Fibroblast of skin of right biceps (primary cell): Measurements from ENCODE around the gene TCP11.
A peak's percentile ranks its signal among the peaks of the same experiment; 100 is the strongest.

Experiments
- DNase-seq: peaks from one replicate; pipeline ENCODE4 v3.0.0-alpha.2; 2013

The TCP11 gene

DNA sequence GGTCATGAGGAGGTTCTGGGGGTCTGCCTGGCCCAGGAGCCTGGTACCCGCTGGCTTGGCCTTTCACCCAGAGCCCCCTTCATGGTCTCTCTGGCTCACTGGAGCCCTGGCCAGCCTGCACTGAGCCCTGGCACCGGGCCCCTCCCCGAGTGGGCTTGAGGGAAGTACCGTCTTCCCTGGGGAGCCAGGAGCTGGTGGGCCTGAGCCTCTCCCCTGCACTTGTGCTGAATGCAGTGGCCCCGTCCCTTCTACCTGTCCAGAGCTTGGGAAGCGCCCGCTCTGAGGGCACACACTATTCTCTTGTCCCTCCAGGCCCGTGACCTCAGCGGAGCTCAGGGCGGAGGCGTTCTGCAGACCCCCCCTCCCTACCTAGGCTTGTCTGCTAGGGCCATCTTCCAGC lies 62.2 kb downstream of the TCP11 start:
- DNase-seq, result no peak

DNA sequence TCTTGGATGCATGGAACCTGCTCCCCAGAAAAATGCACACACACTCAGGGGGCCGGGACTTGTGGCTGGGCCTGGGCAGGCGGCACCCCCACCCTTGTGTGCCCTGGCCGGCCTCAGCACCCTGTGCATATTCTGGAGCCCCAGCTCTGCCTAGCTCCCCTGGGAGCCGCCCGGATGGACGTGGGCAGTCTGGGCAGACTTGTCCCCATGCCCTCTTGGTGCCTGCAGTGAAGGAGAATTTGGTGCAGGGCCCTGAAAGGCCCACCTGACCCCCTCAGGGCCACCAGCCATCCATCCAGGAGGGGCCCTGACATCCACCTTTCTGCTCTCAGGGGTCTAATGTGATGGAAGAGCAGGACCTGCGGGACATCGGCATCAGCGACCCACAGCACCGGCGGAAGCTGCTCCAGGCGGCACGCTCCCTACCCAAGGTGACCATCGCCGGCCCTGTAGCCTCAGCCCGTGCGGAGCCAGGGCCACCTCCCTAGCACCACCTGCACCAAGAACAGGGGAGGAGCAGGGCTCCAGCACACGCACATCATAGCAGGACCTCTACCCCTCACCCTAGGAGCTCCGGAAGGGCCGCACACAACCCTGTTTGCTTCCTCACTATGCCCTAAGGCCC lies 62.8 kb downstream of the TCP11 start:
- no peak for DNase-seq

DNA sequence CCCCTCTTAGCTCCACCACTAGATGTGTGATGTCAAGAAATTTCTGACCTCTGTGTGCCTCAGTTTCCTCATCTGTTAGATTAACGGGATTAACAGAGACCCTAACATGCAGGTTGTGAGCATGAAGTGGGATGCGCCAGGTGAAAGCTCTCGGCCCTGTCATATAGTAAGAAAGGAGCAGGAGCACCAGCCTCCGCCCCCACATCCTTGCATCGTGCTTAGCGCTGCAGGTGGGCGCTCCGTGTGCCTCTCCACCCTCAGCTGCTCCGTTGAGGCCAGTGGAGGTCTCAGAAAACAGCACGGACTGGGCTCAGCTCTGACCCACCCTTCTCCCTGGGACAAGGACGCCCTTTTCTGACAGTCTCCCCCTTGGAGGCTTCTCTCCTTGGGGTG lies 63.4 kb downstream of the TCP11 start:
- DNase-seq, result no peak

DNA sequence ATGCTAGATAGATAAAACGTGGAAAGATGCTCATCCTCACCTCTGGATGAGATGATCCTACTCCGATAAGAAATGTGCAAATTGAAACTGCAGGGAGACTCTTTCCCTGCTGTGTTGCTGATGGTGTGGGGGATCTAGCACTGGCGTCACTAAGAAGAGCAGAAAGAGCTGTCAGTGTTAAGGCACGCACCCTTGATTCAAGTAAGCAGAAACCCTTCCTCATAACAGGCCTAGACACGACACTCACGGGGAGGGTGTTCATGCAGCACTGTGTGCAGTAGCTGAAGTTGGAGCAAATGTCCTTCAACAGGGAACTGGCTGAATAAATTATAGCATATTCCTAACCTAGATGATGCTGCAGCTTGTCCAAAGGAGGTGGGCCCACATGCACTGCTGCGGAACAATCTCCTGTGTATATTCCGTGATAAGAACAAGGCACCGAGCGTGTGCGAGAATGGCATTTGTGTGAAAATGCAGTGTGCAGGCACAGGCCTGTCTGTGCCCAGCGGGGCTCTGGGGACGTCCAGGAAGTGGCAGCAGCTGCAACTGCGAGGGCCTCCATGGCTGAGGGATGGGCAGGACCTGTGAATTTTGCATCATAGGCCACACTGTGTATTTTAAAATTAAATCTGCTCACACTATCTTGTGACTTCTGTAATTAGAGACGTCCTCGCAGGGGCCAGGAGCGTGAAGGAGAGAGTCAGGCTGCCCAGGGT lies 64.0 kb downstream of the TCP11 start:
- no peak for DNase-seq

DNA sequence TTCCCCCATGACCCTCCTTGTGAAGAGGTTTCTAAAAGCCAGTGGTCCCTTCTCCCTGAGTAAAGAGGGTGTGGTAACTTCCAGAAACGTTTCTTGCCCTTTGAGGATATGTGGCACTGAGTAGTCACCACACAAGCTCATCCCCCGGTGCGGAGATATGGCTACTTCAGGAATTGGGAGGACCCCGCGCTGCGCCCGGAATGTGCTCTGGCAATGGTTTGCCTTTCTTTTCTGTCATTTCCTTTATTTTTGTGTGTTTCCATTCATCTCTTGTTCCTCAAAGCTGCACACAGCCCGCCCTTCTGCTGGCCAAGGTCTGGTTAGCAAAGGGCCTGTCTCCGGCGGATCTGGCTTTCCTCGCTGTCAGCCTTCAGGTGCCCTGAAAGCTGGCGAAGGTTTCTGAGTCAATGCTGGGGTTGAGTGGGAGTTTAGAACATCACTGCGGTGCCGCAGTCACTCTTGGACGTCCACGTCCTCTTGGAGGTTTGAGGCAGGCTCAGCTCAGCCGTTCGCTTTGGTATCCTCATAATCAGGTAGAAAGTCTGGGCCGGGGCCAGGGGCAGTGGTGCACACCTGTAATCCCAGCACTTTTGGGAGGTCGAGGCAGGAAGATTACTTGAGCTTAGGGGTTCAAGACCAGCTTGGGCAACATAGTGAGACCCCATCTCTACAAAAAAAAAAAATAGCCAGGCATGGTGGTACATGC lies 67.2 kb downstream of the TCP11 start:
- DNase-seq, result no peak

DNA sequence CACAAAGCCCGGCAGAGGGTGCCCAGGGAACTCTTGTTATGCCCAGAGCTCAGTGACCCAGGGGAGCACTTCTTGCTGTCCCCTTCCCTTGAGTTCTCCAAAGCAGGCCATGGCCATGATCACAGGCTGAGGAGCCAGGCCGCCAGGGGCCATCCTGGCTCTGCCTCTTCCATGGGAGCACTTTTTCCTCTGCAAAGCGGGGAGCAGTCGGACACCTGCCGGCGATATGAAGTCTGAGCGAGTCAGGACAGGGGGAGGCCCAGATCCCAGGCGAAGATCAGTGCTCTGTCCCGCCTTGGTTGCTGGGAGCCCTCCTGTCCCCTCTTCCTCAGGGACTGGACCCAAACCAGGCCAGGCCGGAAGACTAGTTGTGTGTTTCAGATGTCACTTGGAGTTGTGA lies 67.9 kb downstream of the TCP11 start:
- no peak for DNase-seq

DNA sequence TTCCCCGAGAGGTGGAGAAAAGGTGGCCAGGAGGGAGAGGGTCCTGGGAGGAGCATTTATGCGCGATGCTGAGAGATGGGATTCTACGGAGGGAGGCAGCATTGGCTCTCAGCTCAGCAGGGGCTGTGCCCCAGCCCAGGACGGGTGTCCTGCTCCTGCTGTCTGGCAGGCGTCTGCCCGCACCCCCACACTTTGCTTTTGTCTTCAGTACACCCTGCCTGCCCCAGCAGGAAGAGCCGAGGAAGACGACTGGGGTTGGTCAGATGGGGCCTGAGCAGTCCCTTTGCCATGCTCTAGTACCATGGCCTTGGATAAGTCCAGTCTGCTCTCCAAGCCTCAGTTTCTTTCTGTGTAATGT lies 68.5 kb downstream of the TCP11 start:
- DNase-seq, result no peak

DNA sequence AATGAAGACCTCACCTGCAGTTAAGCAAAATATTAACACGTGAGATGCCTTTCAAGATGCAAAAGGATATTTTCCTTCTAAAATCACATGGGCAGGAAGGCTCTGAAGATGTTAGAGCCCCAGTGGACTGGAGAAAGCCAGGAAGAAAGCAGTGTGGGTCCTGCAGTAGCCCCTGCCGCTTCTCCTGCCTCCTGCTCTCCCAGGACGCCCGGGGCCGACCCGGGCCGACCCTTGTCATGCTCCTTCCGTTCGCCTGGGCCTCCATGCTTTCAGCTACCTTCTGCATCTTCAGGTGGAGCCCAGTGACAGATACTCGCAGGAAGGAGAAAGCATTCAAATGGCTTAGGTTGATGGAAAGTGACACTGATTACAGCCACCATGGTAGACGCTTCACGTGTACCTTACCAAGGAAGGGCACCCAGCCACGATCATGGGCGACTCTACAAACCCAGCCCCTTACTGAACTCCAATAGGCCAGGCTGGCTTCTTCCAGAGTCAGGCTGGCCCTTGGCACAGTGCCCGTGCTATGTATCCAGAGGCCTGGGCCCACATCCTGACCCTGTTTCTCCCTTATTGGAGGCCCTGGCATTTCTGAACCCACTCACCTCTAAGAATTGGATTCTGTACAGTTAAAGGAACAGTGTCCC lies 69.0 kb downstream of the TCP11 start:
- DNase-seq, result no peak

DNA sequence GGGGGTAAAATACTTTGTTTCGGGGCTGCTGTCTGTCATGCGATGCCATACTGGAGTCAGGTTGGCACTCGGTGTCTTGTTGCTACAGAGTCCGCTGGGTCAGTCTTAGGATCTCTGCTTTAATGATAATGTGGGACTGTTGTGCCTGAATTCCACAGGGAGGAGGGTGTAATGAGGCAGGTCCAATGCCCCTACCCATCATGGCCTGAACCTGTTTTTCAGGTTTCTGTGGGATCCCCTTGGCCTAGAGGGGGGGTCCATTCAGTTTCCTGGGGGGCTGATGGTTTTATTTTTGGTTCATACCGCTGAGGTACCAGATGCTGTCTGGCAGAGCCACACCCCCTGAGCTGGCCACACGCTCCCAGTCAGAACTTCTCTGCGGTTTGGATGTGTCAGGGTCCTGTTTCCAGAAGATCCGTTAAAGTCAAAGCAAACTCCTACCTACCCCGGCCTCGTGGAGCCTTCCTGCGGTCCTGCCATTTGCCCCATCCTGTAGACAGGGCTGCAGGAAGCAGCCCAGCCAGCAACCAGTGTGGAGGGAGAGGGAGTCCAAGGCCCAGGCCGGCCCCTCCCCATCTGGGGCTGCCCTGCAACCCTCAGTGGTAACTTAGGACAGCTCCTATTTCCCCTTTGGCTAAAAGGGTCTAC lies 69.7 kb downstream of the TCP11 start:
- DNase-seq, result peak; percentile 14

DNA sequence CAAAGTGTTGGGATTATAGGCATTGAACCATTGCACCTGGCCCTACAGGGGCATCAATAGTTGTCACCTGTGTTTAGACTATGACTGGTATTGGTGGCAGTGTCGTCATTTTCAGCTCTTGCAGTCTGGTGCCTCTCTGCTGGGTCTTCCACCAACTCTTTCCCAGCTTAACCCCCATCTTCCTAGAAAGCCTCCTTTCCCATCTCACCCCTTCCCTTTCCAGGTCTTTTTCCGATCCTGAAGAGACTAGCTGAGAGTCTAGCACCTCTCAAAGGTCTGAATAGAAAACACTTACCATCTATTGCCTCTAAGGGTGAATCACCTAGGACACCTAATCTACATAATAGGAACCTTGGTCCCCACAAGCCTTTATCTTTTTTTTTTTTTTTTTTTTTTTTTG lies 71.0 kb downstream of the TCP11 start:
- no peak for DNase-seq

DNA sequence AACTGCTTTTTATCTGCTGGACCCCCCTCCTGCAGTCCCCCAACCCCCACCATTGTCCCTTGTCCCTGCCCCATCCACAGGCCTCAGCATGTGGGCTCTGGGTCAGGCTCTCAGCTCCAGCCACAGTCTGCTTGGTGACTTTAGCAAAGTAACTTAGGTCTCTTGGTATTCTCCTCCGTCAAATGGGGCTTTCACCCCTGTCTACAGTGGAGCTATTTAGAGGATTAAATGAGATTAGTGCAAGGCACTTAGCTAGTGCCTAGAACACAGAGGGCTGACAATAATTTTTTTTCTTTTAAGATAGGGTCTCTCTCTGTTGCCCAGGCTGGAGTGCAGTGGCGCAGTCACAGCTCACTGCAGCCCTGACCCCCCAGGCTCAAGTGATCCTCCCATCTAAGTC lies 71.9 kb downstream of the TCP11 start:
- no peak for DNase-seq

DNA sequence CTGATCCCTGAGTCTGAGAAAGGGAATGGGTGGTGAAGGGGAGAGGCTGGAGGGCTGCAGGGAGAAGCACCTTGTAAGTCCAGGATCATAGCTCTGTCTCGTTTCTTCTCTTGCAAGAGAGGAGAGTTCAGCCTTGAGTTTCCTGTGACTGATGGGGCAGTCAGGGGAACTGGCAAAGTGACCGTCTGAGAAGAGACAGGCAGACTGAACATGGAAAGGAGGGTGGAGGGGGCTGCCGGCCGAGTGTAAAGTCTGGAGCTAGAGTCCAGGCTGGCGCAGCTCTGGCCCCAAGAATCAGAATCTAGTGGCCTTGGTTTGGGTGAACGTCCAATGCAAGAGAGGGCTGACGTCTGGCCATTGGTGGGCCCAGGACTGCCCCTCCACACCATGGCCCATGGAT lies 72.5 kb downstream of the TCP11 start:
- DNase-seq, result no peak

DNA sequence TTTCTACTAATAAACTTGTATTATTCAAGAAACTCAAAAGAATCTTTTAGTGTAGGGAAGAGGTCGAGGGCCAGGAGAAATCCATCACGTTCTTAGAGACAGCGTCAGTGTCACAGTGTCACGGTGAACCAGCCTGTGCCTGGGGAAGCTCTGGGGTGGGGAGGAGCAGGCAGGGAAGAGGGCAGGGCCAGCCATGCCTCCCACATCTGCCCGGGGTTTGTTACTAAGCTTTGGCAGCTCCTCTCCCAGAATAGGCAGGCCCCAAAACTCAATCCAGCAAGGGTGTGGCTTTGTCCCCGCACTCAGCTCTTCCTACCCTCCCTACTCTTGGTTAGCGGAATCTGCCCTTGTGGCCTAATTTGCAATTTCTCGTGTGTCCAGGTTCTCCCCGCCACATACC lies 72.9 kb downstream of the TCP11 start:
- DNase-seq, result no peak
